Activated B cell treated with CpG ODN at 0.5 μM for 24 hours (primary cell): ENCODE data around the gene CPM. TPM values are rescaled to one million over a fixed set of nuclear protein-coding genes. Genes with fewer than 3 reads are reported as not detected.

Source experiments
- ATAC-seq: fragments of 200-7000 bp; cut with Tn5 transposase; one replicate; pipeline ENCODE4 v1.10.0; 2021; ENCODE audit warnings: low read depth, mild to moderate bottlenecking, moderate library complexity
- CTCF ChIA-PET: fragments of 350-600 bp; sonication (Branson Sonifier 250); formaldehyde crosslinking; loops from one replicate; lab custom pipeline; 2021; ENCODE audit warnings: antibody characterized with exemption; lab: Charles Lee
- POLR2A ChIA-PET: fragments of 350-600 bp; sonication (Branson Sonifier 250); formaldehyde crosslinking; loops from one replicate; lab custom pipeline; 2021; ENCODE audit warnings: antibody characterized with exemption; lab: Charles Lee
- DNase-seq: peaks from one replicate; pipeline ENCODE4 v3.0.0; 2022
- H3K27ac Mint-ChIP-seq: one replicate; pipeline ENCODE4 v1.8.0; 2020; ENCODE audit warnings: mixed read lengths
- H3K27me3 Mint-ChIP-seq: one replicate; pipeline ENCODE4 v1.8.0; 2021; ENCODE audit warnings: mixed read lengths
- H3K36me3 Mint-ChIP-seq: one replicate; pipeline ENCODE4 v1.8.0; 2021; ENCODE audit warnings: low read depth, mixed read lengths
- H3K4me1 Mint-ChIP-seq: one replicate; pipeline ENCODE4 v1.8.0; 2021; ENCODE audit warnings: mixed read lengths
- H3K4me3 Mint-ChIP-seq: one replicate; pipeline ENCODE4 v1.8.0; 2020; ENCODE audit warnings: mild to moderate bottlenecking, mixed read lengths
- H3K9me3 Mint-ChIP-seq: one replicate; pipeline ENCODE4 v1.8.0; 2020; ENCODE audit warnings: mixed read lengths
- intact Hi-C: fragments of 100-400 bp; cut with micrococcal nuclease; formaldehyde crosslinking; loops from one replicate; pipeline ENCODE4 v1.15.1; 2024
- total RNA-seq: library from RNA; stranded (reverse); gene quantifications from 2 replicates; pipeline ENCODE4 v1.2.3, GENCODE V29; 2022
- TF ChIP-seq, protein P1 (sequence below): fragments of 200-600 bp; IDR thresholded peaks from one replicate; pipeline ENCODE4 v1.8.0; 2022; ENCODE audit warnings: antibody characterized with exemption, mild to moderate bottlenecking

Gene CPM
- 6.3 and 10.1 TPM in 2 replicates for total RNA-seq

DNA sequence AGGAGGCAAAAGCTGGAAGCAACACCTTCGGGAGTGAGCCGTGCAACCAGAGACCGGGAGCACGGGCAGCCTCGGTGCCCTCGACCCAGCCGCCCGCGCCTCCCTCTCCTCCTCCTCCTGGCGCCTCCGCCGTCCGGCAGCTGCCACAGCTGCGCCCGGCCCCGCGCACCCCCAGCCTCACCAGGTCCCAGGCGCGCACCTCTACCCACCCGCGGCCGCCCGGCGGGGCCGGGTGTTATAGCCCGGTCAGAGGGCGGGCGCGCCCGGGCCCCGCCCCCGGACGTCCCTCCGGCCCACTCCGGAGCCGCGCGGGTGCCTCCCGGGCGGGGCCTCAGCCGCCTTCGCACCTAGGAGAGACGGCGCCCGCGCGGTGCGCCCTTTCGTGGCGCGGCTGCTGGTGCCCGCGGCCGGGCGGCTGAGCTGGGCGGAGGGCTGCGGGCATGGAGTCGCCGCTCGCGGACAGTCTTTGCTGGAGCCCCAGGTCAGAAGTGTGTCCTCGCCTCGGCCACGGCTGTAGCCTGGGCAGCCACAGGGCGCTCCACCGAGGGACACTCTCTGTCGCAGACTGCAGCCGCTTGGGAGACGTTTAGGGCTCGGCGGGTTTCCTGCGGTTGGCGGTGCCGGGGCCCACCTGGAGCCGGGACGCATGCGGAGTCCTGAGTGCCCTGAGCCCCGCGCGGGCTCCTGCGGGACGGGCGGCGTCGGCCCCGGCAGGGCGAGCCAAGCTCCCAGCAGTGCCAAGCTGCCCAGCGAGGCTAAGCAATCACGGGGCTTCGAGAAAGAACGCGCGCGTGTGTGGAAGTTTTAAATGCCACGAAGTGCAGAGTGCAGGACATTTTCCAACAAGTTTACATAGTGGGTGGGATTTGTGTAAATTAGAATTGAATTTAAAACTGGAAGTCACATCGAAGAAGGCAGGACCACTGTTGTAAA lies at the start of gene CPM:
Gene CPM (minus strand): TSS at position 211 of the 933 bp plus-strand sequence. CDS start 334 bp downstream, outside the sequence.
- Mint-ChIP-seq H3K4me3 (peak within 1 kb of the TSS; percentile 83), H3K27ac (peak within 1 kb of the TSS; percentile 28), H3K9me3 (no peaks in the 10 kb centered on the region), H3K36me3 (no peaks in the 10 kb centered on the region), H3K4me1 (peaks cover 9% of the 10 kb centered on the region), H3K27me3 (no peaks in the 10 kb centered on the region)
- CTCF ChIA-PET = no interaction called here
- POLR2A ChIA-PET = interaction anchor here (0.6 to 1.7 kb wide), 7 partner anchors 14 to 537 kb away, joined by 3 to 11 read pairs (median 4); partner anchors contain the start of genes FRS2 and MDM2
- intact Hi-C loops = loop anchor here (1.0 to 5.0 kb wide), 8 partner anchors 29 to 806 kb away; partner anchors contain the start of genes CPSF6, MDM2 and RAB3IP
- peak; percentile 97 for ATAC-seq
- TF ChIP-seq, protein P1, sequence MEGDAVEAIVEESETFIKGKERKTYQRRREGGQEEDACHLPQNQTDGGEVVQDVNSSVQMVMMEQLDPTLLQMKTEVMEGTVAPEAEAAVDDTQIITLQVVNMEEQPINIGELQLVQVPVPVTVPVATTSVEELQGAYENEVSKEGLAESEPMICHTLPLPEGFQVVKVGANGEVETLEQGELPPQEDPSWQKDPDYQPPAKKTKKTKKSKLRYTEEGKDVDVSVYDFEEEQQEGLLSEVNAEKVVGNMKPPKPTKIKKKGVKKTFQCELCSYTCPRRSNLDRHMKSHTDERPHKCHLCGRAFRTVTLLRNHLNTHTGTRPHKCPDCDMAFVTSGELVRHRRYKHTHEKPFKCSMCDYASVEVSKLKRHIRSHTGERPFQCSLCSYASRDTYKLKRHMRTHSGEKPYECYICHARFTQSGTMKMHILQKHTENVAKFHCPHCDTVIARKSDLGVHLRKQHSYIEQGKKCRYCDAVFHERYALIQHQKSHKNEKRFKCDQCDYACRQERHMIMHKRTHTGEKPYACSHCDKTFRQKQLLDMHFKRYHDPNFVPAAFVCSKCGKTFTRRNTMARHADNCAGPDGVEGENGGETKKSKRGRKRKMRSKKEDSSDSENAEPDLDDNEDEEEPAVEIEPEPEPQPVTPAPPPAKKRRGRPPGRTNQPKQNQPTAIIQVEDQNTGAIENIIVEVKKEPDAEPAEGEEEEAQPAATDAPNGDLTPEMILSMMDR = no peak
- DNase-seq = peak; percentile 78

DNA sequence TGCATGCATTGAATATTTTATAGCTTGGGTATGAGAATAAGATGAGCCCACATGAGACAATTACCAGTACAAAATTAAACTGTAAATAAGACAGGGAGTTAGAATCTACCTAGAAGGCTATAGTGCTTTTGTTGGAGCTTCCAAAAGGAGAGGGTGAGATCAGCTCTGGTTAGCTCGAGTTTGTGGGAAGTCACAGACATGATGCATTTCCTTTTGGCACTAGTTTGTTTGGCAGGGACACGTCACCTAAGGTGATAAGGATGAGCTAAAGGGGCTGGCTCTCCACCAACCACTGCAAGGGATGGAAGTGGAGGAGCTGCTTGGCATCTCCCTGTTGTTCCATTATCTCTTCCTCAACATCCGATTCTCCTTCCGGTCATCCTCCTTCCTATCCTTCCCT lies 48.5 kb upstream of the CPM start:
- Mint-ChIP-seq H3K4me1 (peaks cover 6% of the 10 kb centered on the region), H3K27me3 (no peaks in the 10 kb centered on the region), H3K4me3 (no peak overlapping the region), H3K36me3 (peaks cover 2% of the 10 kb centered on the region), H3K27ac (no peak overlapping the region), H3K9me3 (peaks cover 13% of the 10 kb centered on the region)
- intact Hi-C loops = no loop called here
- TF ChIP-seq, protein P1 = no peak
- CTCF ChIA-PET = no interaction called here
- POLR2A ChIA-PET = no interaction called here
- no peak for DNase-seq
- ATAC-seq = no peak

DNA sequence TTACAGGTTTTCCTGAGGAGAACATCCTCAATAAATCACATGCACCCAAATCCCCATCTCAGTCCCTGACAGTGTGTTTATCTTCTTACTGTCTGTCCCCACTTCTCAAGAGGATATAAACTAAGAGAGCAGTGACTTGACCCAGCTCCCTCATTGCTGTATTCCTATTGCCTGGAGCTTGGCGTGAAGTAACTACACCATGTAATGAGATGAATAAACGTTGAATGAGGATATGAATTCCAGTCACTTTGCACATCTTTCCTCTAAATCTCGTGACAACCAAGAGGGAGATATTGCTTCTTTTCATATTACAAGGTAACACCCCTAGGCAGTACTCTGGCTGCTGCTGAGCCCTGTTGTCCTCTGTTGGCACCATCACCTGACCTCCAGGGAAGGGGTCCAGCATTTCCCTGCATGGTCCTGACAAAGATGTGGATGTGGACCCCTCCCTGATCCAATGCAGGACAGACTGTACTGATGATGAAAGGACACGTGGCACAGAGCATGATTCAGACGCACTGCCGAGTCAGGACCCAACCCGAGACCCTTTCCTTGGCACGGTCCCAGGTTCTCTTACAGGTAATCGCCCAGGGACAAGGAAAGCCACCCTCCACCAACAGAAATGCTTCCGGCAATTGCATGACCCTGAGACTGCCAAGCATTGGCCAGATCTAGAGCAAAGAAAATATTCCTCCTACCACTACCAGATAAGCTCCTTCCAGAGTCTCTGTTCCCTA lies 47.7 kb upstream of the CPM start:
- TF ChIP-seq, protein P1 = no peak
- Mint-ChIP-seq H3K9me3 (peaks cover 13% of the 10 kb centered on the region), H3K36me3 (peaks cover 2% of the 10 kb centered on the region), H3K4me3 (no peak overlapping the region), H3K4me1 (peaks cover 6% of the 10 kb centered on the region), H3K27me3 (no peaks in the 10 kb centered on the region), H3K27ac (no peak overlapping the region)
- ChIA-PET POLR2A (no interaction called here), CTCF (no interaction called here)
- intact Hi-C loops = no loop called here
- no peak for DNase-seq
- ATAC-seq = no peak

DNA sequence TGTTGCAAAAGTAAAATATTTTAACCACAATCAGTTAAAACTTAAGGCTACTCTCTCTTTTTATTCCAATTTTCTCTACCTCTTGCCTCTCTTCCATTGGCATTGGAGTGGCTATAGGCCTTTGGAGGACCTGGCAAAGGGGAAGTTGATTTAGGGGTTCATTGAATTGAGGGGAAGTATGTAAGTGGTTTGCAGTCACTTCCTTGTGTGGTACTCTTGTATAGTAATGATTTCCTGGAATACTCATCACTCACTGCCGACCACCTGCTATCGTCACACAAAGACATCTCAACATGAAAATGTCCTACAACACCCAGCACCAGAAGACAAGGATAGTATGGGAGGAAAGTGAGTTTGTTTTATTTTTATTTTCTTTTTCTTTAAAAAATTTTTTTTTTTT lies 45.7 kb upstream of the CPM start:
- Mint-ChIP-seq H3K9me3 (peaks cover 12% of the 10 kb centered on the region), H3K27me3 (no peaks in the 10 kb centered on the region), H3K4me3 (no peak overlapping the region), H3K4me1 (peaks cover 6% of the 10 kb centered on the region), H3K27ac (no peak overlapping the region), H3K36me3 (peaks cover 2% of the 10 kb centered on the region)
- ChIA-PET CTCF (no interaction called here), POLR2A (no interaction called here)
- TF ChIP-seq, protein P1 = no peak
- intact Hi-C loops = no loop called here
- ATAC-seq (no peak), DNase-seq (no peak)
